ENCODE data around the gene AHI1.
"Not testable (repeated sequence)": the region's sequence is repeated elsewhere in the genome, so short reads cannot be mapped to it uniquely, and the experiment has no call there.

AHI1 gene

GRCh38 chr6:135505648-135506047 lies 8.1 kb upstream of the AHI1 start:
- ATAC-seq = no peak
- no peak for DNase-seq

GRCh38 chr6:135505222-135505621 lies 7.7 kb upstream of the AHI1 start:
- no peak for DNase-seq
- no peak for ATAC-seq

- no peak for ATAC-seq
- DNase-seq = no peak
Observed at GRCh38 chr6:135504734-135505133, 7.2 kb upstream of the AHI1 start.

- ATAC-seq = no peak
Observed at GRCh38 chr6:135503703-135504475, 6.3 kb upstream of the AHI1 start.

GRCh38 chr6:135499441-135500340 lies 2.2 kb upstream of the AHI1 start:
- no peak for DNase-seq
- ATAC-seq = no peak

More at GRCh38 chr6:135503703-135504475, 6.3 kb upstream of the AHI1 start:
- DNase-seq = no peak

GRCh38 chr6:135498185-135498841 lies 773 bp upstream of the AHI1 start:
- DNase-seq = peak; percentile 63
- ATAC-seq = peak; percentile 58

GRCh38 chr6:135496800-135497411 lies 634 bp downstream of the AHI1 start:
- ATAC-seq (no peak), DNase-seq (no peak)

- no peak for ATAC-seq
- DNase-seq = no peak
Observed at GRCh38 chr6:135493218-135493961, 4.2 kb downstream of the AHI1 start.

- DNase-seq = no peak
- ATAC-seq = no peak
Observed at GRCh38 chr6:135490381-135490780, 7.2 kb downstream of the AHI1 start.

- no peak for DNase-seq
- ATAC-seq = no peak
Observed at GRCh38 chr6:135488023-135488422, 9.5 kb downstream of the AHI1 start.

GRCh38 chr6:135483903-135484302 lies 13.6 kb downstream of the AHI1 start:
- not testable (repeated sequence) for DNase-seq, ATAC-seq

- ATAC-seq (no peak), DNase-seq (no peak)
Observed at GRCh38 chr6:135481783-135482369, 15.7 kb downstream of the AHI1 start.

GRCh38 chr6:135479601-135480000 lies 17.9 kb downstream of the AHI1 start:
- ATAC-seq (no peak), DNase-seq (no peak)

- DNase-seq (no peak), ATAC-seq (no peak)
Observed at GRCh38 chr6:135478626-135479025, 18.9 kb downstream of the AHI1 start.

GRCh38 chr6:135475292-135475886 lies 22.2 kb downstream of the AHI1 start:
- DNase-seq (no peak), ATAC-seq (no peak)

- no peak for ATAC-seq
Observed at GRCh38 chr6:135474362-135474761, 23.2 kb downstream of the AHI1 start.

GRCh38 chr6:135465903-135466302 lies 31.6 kb downstream of the AHI1 start:
- no peak for DNase-seq
- ATAC-seq = no peak

More at GRCh38 chr6:135474362-135474761, 23.2 kb downstream of the AHI1 start:
- no peak for DNase-seq

GRCh38 chr6:135465307-135465706 lies 32.2 kb downstream of the AHI1 start:
- DNase-seq = no peak
- ATAC-seq = no peak

- no peak for DNase-seq
- no peak for ATAC-seq
Observed at GRCh38 chr6:135464634-135465033, 32.9 kb downstream of the AHI1 start.

- DNase-seq (no peak), ATAC-seq (no peak)
Observed at GRCh38 chr6:135461208-135461607, 36.3 kb downstream of the AHI1 start.

- DNase-seq (no peak), ATAC-seq (no peak)
Observed at GRCh38 chr6:135458051-135458450, 39.5 kb downstream of the AHI1 start.
